HepG2 (cell line): ENCODE measurements around the gene LTB4R. TPM values are rescaled to one million over a fixed set of nuclear protein-coding genes. Genes with fewer than 3 reads are reported as not detected.

Experiments used
- AHR ChIP-seq: IDR thresholded peaks from 2 replicates; pipeline ENCODE4 v1.6.1; 2018; ENCODE audit warnings: missing genetic modification reagents, missing compliant biosample characterization
- ATAD3A ChIP-seq: sonication (generic); formaldehyde crosslinking; IDR thresholded peaks from 2 replicates; pipeline ENCODE4 v1.4.0; 2020; ENCODE audit warnings: missing genetic modification reagents
- ATF7-NPFF ChIP-seq: sonication (generic); formaldehyde crosslinking; IDR thresholded peaks from 2 replicates; pipeline ENCODE4 v1.8.1; 2023; ENCODE audit warnings: mild to moderate bottlenecking, low read depth, missing genetic modification reagents, moderate library complexity
- BCL3 ChIP-seq: sonication (generic); formaldehyde crosslinking; IDR thresholded peaks from 2 replicates; pipeline ENCODE4 v1.5.1; 2020; ENCODE audit warnings: mild to moderate bottlenecking, missing genetic modification reagents, moderate library complexity
- CCDC6 ChIP-seq: sonication (generic); formaldehyde crosslinking; IDR thresholded peaks from 2 replicates; pipeline ENCODE4 v1.8.1; 2022; ENCODE audit warnings: mild to moderate bottlenecking, missing genetic modification reagents, moderate library complexity
- FOSL1 ChIP-seq: sonication (generic); formaldehyde crosslinking; IDR thresholded peaks from 2 replicates; pipeline ENCODE4 v1.9.0; 2021; ENCODE audit warnings: missing genetic modification reagents, borderline replicate concordance
- HMGXB3 ChIP-seq: sonication (generic); formaldehyde crosslinking; IDR thresholded peaks from 2 replicates; pipeline ENCODE4 v1.4.0; 2020; ENCODE audit warnings: missing genetic modification reagents, borderline replicate concordance
- MXD4 ChIP-seq: IDR thresholded peaks from 2 replicates; pipeline ENCODE4 v1.6.1; 2016; ENCODE audit warnings: mild to moderate bottlenecking, missing biosample characterization, missing genetic modification reagents
- NFKBIZ ChIP-seq: IDR thresholded peaks from 2 replicates; pipeline ENCODE4 v1.6.1; 2018; ENCODE audit warnings: missing genetic modification reagents, missing compliant biosample characterization
- NR2F1 ChIP-seq, 2 experiments: fragments of 450-650 bp in 1 of 2; formaldehyde crosslinking in 1 of 2; IDR thresholded peaks; 2 replicates each; pipeline versions ENCODE4 v1.5.0 to v1.6.1; 2016 to 2020; ENCODE audit warnings: mild to moderate bottlenecking in 1 of 2, missing compliant biosample characterization in 1 of 2, missing genetic modification reagents in 1 of 2, moderate library complexity in 1 of 2
- PLRG1 ChIP-seq: fragments of 450-650 bp; conservative IDR thresholded peaks from 2 replicates; pipeline ENCODE4 v1.6.1; 2016
- TEF ChIP-seq: sonication (generic); formaldehyde crosslinking; IDR thresholded peaks from 2 replicates; pipeline ENCODE4 v1.5.0; 2020; ENCODE audit warnings: missing genetic modification reagents
- TSC22D2 ChIP-seq: sonication (generic); formaldehyde crosslinking; IDR thresholded peaks from 2 replicates; pipeline ENCODE4 v1.5.1; 2020; ENCODE audit warnings: missing genetic modification reagents, mild to moderate bottlenecking, borderline replicate concordance
- ZC3H13 ChIP-seq: sonication (generic); formaldehyde crosslinking; IDR thresholded peaks from 2 replicates; pipeline ENCODE4 v1.8.1; 2023; ENCODE audit warnings: mild to moderate bottlenecking, missing genetic modification reagents, moderate library complexity
- ZNF225 ChIP-seq: sonication (generic); formaldehyde crosslinking; IDR thresholded peaks from 2 replicates; pipeline ENCODE4 v1.4.0; 2020; ENCODE audit warnings: mild to moderate bottlenecking, missing genetic modification reagents
- ZNF3 ChIP-seq: IDR thresholded peaks from 2 replicates; pipeline ENCODE4 v1.7.0; 2017; ENCODE audit warnings: inconsistent platforms
- ZNF33B ChIP-seq: sonication (generic); formaldehyde crosslinking; IDR thresholded peaks from 2 replicates; pipeline ENCODE4 v1.5.1; 2020; ENCODE audit warnings: mild to moderate bottlenecking, missing genetic modification reagents
- ZNF414 ChIP-seq: sonication (generic); formaldehyde crosslinking; IDR thresholded peaks from 2 replicates; pipeline ENCODE4 v1.5.0; 2020; ENCODE audit warnings: missing genetic modification reagents
- ZNF432 ChIP-seq: sonication (generic); formaldehyde crosslinking; IDR thresholded peaks from 2 replicates; pipeline ENCODE4 v1.5.0; 2020; ENCODE audit warnings: missing genetic modification reagents, mild to moderate bottlenecking, borderline replicate concordance
- ZNF446 ChIP-seq: sonication (generic); formaldehyde crosslinking; IDR thresholded peaks from 2 replicates; pipeline ENCODE4 v1.5.0; 2020; ENCODE audit warnings: mild to moderate bottlenecking, missing genetic modification reagents
- ZNF543 ChIP-seq: sonication (generic); formaldehyde crosslinking; IDR thresholded peaks from 2 replicates; pipeline ENCODE4 v1.4.0; 2020; ENCODE audit warnings: mild to moderate bottlenecking, missing genetic modification reagents
- ZNF550 ChIP-seq: sonication (generic); formaldehyde crosslinking; IDR thresholded peaks from 2 replicates; pipeline ENCODE4 v1.4.0; 2020; ENCODE audit warnings: mild to moderate bottlenecking, missing genetic modification reagents, borderline replicate concordance
- ZNF616 ChIP-seq: sonication (generic); formaldehyde crosslinking; IDR thresholded peaks from 2 replicates; pipeline ENCODE4 v1.5.0; 2020; ENCODE audit warnings: low read depth, mild to moderate bottlenecking, missing genetic modification reagents
- ZNF660 ChIP-seq: sonication (generic); formaldehyde crosslinking; IDR thresholded peaks from 2 replicates; pipeline ENCODE4 v1.5.1; 2020; ENCODE audit warnings: mild to moderate bottlenecking, low read depth, missing genetic modification reagents, borderline replicate concordance
- ZSCAN9 ChIP-seq: IDR thresholded peaks from 2 replicates; pipeline ENCODE4 v1.6.1; 2016; ENCODE audit warnings: borderline replicate concordance
- polyA plus RNA-seq, 8 experiments: library from polyadenylated mRNA; depleted of rRNA in 3 of 8; stranded (reverse) in 7 of 8; unstranded in 1 of 8; fragments of >200 nt; fragmentation: Illumina TruSeq in 4 of 8; extraction: Trizol in 4 of 8; gene quantifications; 2 replicates each; pipeline versions ENCODE4 v1.2.1 to v1.2.3, GENCODE V29; 2011 to 2016; ENCODE audit warnings: low read depth in 4 of 8, missing spikeins in 1 of 8, mixed read lengths in 1 of 8; ENCODE audit not compliant: insufficient read depth in 1 of 8
- total RNA-seq, 5 experiments: library from RNA; depleted of rRNA; stranded (reverse); fragments of >200 nt; fragmentation: Illumina TruSeq; extraction: Trizol; gene quantifications; 2 replicates each; pipeline ENCODE4 v1.2.3, GENCODE V29; 2016; ENCODE audit warnings: low read depth in 1 of 5

The LTB4R gene
- total and polyA plus RNA-seq, 2 of the 13 experiments (the other 11 are each of a cell fraction or from before 2014, with no cell fraction given): 3.2 to 8.2 TPM

DNA sequence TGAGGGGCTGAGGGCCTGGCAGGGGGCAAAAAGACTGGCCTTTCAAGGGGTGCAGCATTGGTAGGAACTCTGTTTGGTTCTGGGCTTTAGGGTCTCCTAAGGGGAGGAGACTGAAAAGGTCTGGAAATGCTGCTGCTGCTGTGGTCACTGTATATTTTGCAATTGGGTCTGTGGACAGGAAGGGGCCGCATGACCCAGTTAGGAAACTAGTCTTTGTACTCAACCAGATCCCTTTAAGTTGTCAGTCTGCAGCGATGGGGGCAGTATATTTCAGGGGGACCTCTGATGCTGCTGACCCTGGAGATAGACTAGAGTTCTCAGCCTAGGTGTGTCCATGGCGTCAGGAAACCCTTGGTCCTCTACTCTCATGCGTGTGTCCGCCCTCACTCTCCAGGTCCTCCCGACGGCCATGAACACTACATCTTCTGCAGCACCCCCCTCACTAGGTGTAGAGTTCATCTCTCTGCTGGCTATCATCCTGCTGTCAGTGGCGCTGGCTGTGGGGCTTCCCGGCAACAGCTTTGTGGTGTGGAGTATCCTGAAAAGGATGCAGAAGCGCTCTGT lies 4.0 kb downstream of the LTB4R start (continued):
- no peak for TF ChIP-seq ZNF414 (CRISPR knock-in tag)
- TF ChIP-seq MXD4: no peak
- no peak for TF ChIP-seq ZNF660
- TF ChIP-seq CCDC6 (CRISPR knock-in tag): no peak
- no peak for TF ChIP-seq FOSL1 (CRISPR knock-in tag)
- no peak for TF ChIP-seq ZNF543 (CRISPR knock-in tag)
- TF ChIP-seq AHR: no peak
- TF ChIP-seq ZNF3 (CRISPR knock-in tag): no peak; the same call in 1 of the 2 replicates
- TF ChIP-seq PLRG1: no peak
- peak; percentile 11; the same call in 1 of the 2 replicates for TF ChIP-seq TSC22D2 (CRISPR knock-in tag)
- TF ChIP-seq ZNF225 (CRISPR knock-in tag): no peak
- no peak for TF ChIP-seq ZSCAN9
- TF ChIP-seq ATF7-NPFF (CRISPR knock-in tag): no peak
- TF ChIP-seq TEF (CRISPR knock-in tag): no peak
- peak; percentile 9; the same call in 1 of the 2 replicates for TF ChIP-seq NFKBIZ
- no peak for TF ChIP-seq HMGXB3 (CRISPR knock-in tag)
- peak; percentile 44; the same call in 1 of the 2 replicates for TF ChIP-seq ZNF33B
- TF ChIP-seq BCL3 (CRISPR knock-in tag): no peak
- TF ChIP-seq NR2F1 (CRISPR knock-in tag; IDR thresholded peaks at IDR 0.05): no peak
- TF ChIP-seq ZNF432 (CRISPR knock-in tag): no peak
- no peak for TF ChIP-seq ZC3H13
- no peak for TF ChIP-seq ZNF446 (CRISPR knock-in tag)
- no peak for TF ChIP-seq ZNF616
- no peak for TF ChIP-seq ATAD3A (CRISPR knock-in tag)
- no peak for TF ChIP-seq ZNF550 (CRISPR knock-in tag)
